Amniotic stem cell (primary cell): ENCODE results near the gene SF3B6.
A peak's percentile ranks its signal among the peaks of the same experiment; 100 is the strongest.
"Not testable (repeated sequence)": the region's sequence is repeated elsewhere in the genome, so short reads cannot be mapped to it uniquely, and the experiment has no call there.

Source experiments
- DNase-seq: peaks from one replicate; lab custom pipeline; 2025; lab: John Stamatoyannopoulos, UW

SF3B6 gene

DNA sequence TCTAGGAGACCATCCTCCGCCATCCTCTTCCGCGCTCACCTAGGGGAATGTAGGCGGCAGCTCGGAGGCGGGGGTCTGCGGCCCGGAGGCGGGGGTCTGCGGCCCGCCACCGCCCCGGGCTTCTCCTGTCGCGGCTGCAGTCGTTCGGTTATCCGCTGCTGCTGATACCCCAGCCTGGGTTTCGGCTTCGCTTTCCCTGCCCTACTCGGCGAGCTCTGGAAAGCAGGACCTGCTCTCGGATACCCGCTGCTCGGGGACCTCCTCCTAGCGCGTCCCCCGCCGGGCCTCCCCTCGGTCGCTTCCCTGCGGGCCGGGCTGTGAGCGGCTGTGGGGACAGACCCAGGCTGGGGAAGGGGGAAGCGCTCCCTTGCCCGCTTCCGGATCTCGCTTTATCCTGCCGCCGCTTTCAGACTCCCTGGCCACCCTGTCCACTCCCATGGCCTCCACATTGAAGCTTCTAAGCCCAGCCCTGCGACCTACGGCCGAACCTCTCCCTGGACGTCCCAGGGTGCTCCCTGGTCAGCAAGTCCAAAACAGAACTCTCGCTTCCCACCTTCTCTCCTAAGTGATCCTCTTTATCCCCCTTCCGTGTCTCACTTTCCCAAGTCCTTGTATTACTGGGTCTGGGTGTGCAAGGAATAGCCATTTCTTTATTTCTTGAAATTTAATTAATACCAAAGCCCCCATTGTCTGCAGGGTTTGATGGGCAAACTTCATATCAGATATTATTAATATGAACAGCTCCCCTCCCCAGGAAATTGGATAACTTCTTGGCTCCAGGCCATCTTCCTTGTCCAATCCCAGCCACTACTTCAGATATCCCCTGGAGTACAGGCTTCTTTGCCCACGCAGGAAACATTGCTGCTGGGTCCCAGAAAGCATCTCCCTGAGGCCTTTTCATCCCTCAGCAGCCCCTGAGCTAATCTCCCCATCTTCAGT is 25.8 kb downstream of the SF3B6 start:
- DNase-seq, result no peak

DNA sequence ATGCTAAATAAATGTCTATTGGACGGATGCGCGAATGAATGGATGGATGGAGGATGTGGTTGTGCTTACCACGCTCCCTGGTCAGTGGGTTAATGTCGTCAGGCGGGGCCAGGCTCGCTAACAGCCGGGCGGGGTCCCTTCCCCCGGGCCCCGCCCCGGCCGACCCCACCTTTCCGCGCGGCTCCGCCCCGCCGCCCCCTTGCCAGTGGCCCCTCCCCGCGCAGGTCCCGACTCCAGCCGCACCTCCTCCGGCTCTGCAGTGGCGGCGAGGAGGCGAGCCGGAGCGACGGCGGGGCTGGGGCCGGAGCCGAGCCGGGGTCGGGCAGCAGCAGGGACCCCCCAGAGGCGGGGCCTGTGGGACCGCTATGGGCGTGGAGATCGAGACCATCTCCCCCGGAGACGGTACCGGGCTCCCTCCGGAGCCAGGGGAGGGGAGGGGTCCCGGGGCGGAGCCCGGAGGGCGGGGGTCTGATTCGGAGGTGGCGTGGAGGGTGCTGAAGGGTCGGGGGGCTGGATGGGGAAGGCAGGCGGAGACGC is 26.6 kb downstream of the SF3B6 start, which contains the start of gene FKBP1B:
Gene FKBP1B, plus strand, starts transcription at position 257 of the 537 bp plus-strand sequence. Its CDS starts 109 bp downstream, at position 366.
- DNase-seq, result no peak

- no peak for DNase-seq
Measured at GRCh38 chr2:24048769-24049484, 27.2 kb downstream of the SF3B6 start.

GRCh38 chr2:24047703-24048033 is 28.5 kb downstream of the SF3B6 start:
- DNase-seq, result no peak

DNA sequence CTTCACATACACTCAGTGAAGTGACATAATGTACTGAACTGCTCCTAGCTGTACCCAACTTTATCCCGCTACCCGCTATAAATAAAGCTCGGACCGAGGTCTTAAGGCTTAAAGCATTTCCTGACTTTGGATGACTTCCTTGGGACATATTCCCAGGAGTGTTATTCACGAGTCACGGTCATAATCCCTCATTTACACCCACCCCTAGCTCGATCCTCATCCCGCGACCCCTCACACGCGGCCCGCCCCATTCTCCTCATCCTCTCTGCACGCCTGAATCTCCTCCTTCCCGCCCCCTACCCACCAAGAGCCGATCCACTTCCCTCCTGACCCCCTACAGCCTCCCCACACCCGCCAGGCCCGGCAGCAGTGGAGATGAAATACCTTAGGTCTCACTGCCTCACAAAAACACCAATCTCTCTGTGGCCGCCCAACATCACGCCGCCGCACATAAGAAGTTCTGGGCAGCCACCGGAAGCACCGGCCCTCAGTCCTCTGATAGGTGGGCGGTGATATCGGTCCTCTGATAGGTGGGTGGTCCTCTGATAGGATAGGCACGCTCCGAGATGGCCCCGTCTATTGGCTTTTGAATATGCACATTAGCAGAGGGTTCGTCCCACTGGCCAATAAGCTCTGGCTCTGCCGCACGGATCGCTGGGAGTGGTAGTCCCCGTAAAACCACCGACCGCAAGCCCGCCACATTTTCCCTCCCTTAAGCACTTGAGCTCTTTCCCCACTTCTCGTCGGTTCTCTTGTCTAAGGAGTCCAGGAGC is 29.0 kb downstream of the SF3B6 start, which contains the start of gene WDCP:
Gene WDCP, minus strand, starts transcription at position 462 of the 773 bp plus-strand sequence. CDS start 7,897 bp downstream, outside the sequence.
- peak; percentile 98 for DNase-seq

DNA sequence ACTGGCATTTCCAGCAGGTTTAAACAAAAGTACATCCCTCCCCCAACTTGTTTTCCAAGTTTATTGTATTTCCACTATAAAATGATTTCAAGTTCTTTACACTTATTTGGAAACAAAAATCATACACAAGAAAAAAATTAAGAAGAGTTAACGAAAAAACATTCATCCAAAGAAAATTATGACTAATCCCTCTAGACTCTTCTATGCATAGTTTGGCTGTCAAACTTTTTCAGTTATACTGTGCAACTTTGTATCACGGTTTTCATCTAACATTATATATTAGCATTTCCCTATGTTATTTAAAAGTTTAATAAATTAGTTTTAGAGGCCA is 29.6 kb downstream of the SF3B6 start:
- DNase-seq, result no peak

- no peak for DNase-seq
Measured at GRCh38 chr2:24045511-24046508, 30.3 kb downstream of the SF3B6 start.

GRCh38 chr2:24043133-24043532 is 33.0 kb downstream of the SF3B6 start:
- DNase-seq, result not testable (repeated sequence)

- no peak for DNase-seq
Measured at GRCh38 chr2:24040511-24040910, 35.6 kb downstream of the SF3B6 start.

DNA sequence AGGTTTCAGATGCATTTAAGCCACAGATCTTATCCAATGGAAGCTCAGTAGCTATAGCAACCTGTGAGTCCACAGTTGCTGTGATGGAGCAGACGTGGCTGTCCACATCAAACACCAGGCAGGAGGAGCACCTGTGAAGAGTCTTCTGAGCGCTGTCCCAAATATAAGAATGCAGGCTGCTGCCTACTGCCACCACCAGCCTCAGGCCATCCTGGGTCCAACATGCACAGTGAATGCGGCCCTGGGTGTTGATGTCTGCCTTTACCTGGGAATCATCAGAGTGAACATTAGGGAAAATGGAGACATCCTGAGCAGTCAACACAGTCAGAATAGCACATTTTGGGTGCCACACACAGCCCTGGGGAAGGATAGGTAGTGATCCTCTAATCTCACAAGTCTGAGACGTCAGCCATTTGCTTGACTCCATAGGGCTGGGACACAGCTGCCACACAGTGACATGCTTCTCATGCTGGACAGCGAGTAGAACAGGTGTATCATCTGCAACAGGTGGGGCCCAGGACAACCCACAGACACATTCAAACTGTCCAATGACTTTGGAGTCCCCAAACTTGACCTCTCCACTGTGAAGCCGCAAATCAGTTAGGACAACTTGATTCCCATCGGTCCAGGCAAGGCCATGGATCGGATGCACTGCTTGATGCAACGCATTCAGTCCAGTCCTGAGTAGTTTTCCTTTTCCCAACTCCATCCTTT is 37.2 kb downstream of the SF3B6 start:
- no peak for DNase-seq

DNA sequence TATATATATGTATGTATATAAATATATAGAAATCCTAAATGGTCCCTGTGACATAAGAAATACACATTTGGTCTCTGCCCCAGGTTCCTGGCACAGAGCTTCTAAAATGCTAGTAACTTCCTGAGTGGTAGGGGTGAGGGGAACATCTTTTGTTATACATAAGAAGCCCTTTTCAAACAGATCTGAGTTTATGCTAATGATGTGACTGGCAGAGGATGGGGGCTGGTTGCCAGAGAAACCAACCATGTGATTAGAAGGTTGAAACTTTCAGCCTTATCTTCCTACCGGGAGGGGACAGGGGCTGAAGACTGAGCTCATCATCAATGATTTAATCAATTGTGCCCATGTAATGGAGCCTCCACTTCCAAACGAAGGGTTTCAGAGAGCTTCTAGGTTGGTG is 49.9 kb downstream of the SF3B6 start:
- no peak for DNase-seq

- DNase-seq, result no peak
Measured at GRCh38 chr2:24024996-24025663, 51.0 kb downstream of the SF3B6 start.

DNA sequence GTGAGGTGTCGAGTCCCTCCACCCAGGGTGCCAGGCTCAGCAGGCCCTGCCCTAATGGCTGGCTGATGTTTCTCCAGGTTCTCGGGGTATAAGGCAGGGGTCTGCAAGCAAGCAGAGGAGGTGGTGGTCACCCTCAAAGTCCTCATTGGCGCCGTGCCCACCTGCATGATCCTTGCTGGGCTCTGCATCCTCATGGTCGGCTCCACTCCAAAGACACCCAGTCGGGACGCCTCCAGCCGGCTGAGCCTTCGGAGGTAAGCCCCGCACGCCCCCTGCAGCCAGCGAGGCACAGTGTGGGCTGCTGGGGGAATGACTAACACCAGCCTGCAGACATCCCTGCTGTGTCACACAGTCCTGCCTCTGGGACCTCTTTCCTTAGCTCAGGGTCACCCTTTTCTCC is 52.1 kb downstream of the SF3B6 start:
- no peak for DNase-seq

GRCh38 chr2:24022975-24023575 is 53.1 kb downstream of the SF3B6 start:
- DNase-seq, result no peak

DNA sequence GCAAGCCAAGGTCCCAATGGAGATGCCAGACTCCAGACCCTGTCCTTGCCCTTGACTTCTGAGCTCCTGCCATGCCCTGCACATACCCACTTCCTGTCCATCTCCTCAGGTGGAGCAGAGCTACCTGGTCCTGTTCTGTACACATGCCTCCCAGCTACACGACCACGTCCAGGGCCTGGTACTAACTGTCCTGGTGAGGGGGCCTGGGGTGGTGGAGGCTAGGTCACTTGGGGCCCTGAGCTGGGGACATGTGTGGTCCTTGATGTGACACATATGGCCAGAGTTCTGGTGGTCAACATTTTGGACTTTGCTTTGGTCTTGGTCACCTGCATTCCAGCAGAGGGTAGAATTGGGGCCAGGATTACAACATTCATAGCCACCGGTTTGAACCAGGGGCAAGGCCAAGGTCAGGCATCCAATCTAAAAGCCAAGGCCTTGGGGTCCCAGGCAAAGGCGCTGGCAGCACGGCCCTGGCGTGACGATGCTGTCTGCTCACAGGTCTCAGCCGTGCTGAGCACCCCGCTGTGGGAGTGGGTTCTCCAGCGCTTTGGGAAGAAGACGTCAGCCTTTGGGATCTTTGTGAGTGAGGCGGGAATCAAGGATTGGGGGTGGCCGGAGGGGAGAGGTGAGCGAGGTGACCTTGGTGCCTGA is 53.7 kb downstream of the SF3B6 start:
- DNase-seq, result no peak

- DNase-seq, result no peak
Measured at GRCh38 chr2:24021122-24021998, 54.8 kb downstream of the SF3B6 start.

GRCh38 chr2:24020244-24020643 is 55.9 kb downstream of the SF3B6 start:
- DNase-seq, result no peak

- DNase-seq, result no peak
Measured at GRCh38 chr2:24019729-24020128, 56.4 kb downstream of the SF3B6 start.
